GM12878 (cell line): Measurements from ENCODE around the gene SORBS2. TPM values are rescaled to one million over a fixed set of nuclear protein-coding genes. Genes with fewer than 3 reads are reported as not detected.

ENCODE experiments used
- ATAC-seq: fragments of 200-7000 bp; cut with Tn5 transposase; 3 replicates; pipeline ENCODE4 v1.9.1; 2020; ENCODE audit warnings: mild to moderate bottlenecking, moderate library complexity
- BruUV-seq: library from RNA; stranded (reverse); fragments of 400-500 nt; replicated peaks from 2 replicates; lab custom pipeline; 2021; lab: Mats Ljungman, UMichigan
- CTCF ChIA-PET: fragments of 300-600 bp; sonication (Branson Sonifier 250); formaldehyde crosslinking; extraction: SDS; loops from one replicate; lab custom pipeline; 2021; ENCODE audit warnings: inconsistent platforms; lab: Yijun Ruan, JAX
- POLR2A ChIA-PET: fragments of 350-600 bp; formaldehyde crosslinking; extraction: SDS; loops from one replicate; lab custom pipeline; 2021; ENCODE audit warnings: inconsistent platforms; lab: Charles Lee
- RAD21 ChIA-PET: fragments of 300-600 bp; sonication (Branson Sonifier 250); formaldehyde crosslinking; loops from one replicate; lab custom pipeline; 2023; ENCODE audit warnings: antibody characterized with exemption; ENCODE audit not compliant: unreplicated experiment; lab: Charles Lee
- SMC1A ChIA-PET: fragments of 300-600 bp; sonication (Branson Sonifier 250); formaldehyde crosslinking; loops from one replicate; lab custom pipeline; 2023; ENCODE audit not compliant: unreplicated experiment, uncharacterized antibody; lab: Charles Lee
- DNase-seq: peaks from one replicate; pipeline ENCODE4 v3.0.0-alpha.2; 2011; ENCODE audit warnings: low read depth, low spot score
- FAIRE-seq: peaks from 3 replicates; lab custom pipeline; 2011; peaks lifted over from hg19 to GRCh38; lab: Jason Lieb, UNC
- H2AFZ ChIP-seq: 2 replicates; pipeline ENCODE4 v1.6.0; 2011; ENCODE audit warnings: low read depth, low read length, control low read depth; ENCODE audit not compliant: control insufficient read depth
- H3K27ac ChIP-seq: 2 replicates; pipeline ENCODE4 v1.5.1; 2011; ENCODE audit warnings: control low read depth; ENCODE audit not compliant: control insufficient read depth, insufficient read depth
- H3K27me3 ChIP-seq, 2 experiments: replicated peaks in 1 of 2; 2 replicates each; pipeline versions ENCODE4 v1.6.0 to v1.6.1; 2011; ENCODE audit warnings: low read length in 1 of 2; ENCODE audit not compliant: control insufficient read depth in 2 of 2, insufficient read depth in 2 of 2
- H3K36me3 ChIP-seq, 2 experiments: 2 replicates each; pipeline ENCODE4 v1.5.1; 2011; ENCODE audit warnings: low read length in 1 of 2; ENCODE audit not compliant: control insufficient read depth in 2 of 2, insufficient read depth in 2 of 2
- H3K4me1 ChIP-seq: 2 replicates; pipeline ENCODE4 v1.6.1; 2011; ENCODE audit warnings: mild to moderate bottlenecking, low read length, moderate library complexity, mixed read lengths; ENCODE audit not compliant: control insufficient read depth, insufficient read depth
- H3K4me2 ChIP-seq: 2 replicates; pipeline ENCODE4 v1.6.0; 2011; ENCODE audit warnings: control low read depth; ENCODE audit not compliant: control insufficient read depth, insufficient read depth
- H3K4me3 ChIP-seq: fragments of 200-600 bp; sonication (generic); 2 replicates; pipeline ENCODE4 v1.5.1; 2016
- H3K79me2 ChIP-seq: 2 replicates; pipeline ENCODE4 v1.6.0; 2011; ENCODE audit warnings: low read length; ENCODE audit not compliant: control insufficient read depth, insufficient read depth
- H3K9ac ChIP-seq: 2 replicates; pipeline ENCODE4 v1.8.0; 2011; ENCODE audit warnings: low read length, control low read depth, mixed read lengths; ENCODE audit not compliant: control insufficient read depth, insufficient read depth
- H3K9me3 ChIP-seq: replicated peaks from 3 replicates; pipeline ENCODE4 v1.5.1; 2011; ENCODE audit warnings: mild to moderate bottlenecking, low read length; ENCODE audit not compliant: control insufficient read depth, insufficient read depth
- H4K20me1 ChIP-seq: 2 replicates; pipeline ENCODE4 v1.6.0; 2011; ENCODE audit not compliant: control insufficient read depth, insufficient read depth
- EZH2 ChIP-seq: IDR thresholded peaks from 2 replicates; pipeline ENCODE4 v1.6.1; 2012; ENCODE audit warnings: low read depth, mild to moderate bottlenecking, control low read depth, inconsistent platforms, low read length, borderline replicate concordance; ENCODE audit not compliant: control insufficient read depth
- YBX1 ChIP-seq: fragments of 450-650 bp; IDR thresholded peaks from 2 replicates; pipeline ENCODE4 v1.6.1; 2016; ENCODE audit warnings: antibody characterized with exemption
- WGBS: methylation state at CpG from one replicate; pipeline ENCODE4 v1.1.6; 2016; ENCODE audit warnings: low lambda C conversion rate; ENCODE audit not compliant: insufficient replicate concordance, insufficient coverage; ENCODE audit errors: missing lambda C conversion rate; 5-methylcytosine and 5-hydroxymethylcytosine counted together
- in situ Hi-C: fragments of 300-500 bp; cut with MboI; formaldehyde crosslinking; loops from 9 replicates; pipeline ENCODE4 v1.14.3; 2018; ENCODE audit warnings: mixed read lengths
- intact Hi-C: fragments of 100-400 bp; cut with micrococcal nuclease; formaldehyde crosslinking; loops from one replicate; pipeline ENCODE4 v1.14.2; 2022; ENCODE audit not compliant: unreplicated experiment
- polyA plus RNA-seq, 11 experiments: library from polyadenylated mRNA; depleted of rRNA in 4 of 11; unstranded in 6 of 11; stranded (reverse) in 5 of 11; fragments of >200 nt; fragmentation: Nextera tagmentation in 4 of 11; fragmentation: Illumina TruSeq in 1 of 11; extraction: Ambion mirVana in 4 of 11; extraction: Trizol in 1 of 11; gene quantifications; 1 replicate in 1 of 11; 2 replicates in 10 of 11; pipeline versions ENCODE4 v1.2.1 to v1.2.3, GENCODE V29; 2011 to 2016; ENCODE audit warnings: inconsistent platforms in 2 of 11, missing spikeins in 2 of 11, low read depth in 1 of 11
- small RNA-seq: library from RNA; depleted of rRNA; stranded (forward); fragments of <200 nt; gene quantifications from one replicate; pipeline ENCODE3, GENCODE V24; 2014
- total RNA-seq, 4 experiments: library from RNA; depleted of rRNA in 3 of 4; stranded (reverse); fragments of >200 nt in 3 of 4; fragmentation: Illumina TruSeq in 1 of 4; extraction: Trizol in 1 of 4; gene quantifications; 2 replicates each; pipeline versions ENCODE4 v1.2.1 to v1.2.3, GENCODE V29; 2013 to 2021

The SORBS2 gene
- total and polyA plus RNA-seq, 10 of the 15 experiments (the other 5 are each of a cell fraction or from before 2014, with no cell fraction given), result 0.06 to 3.0 (median 0.79) TPM

DNA sequence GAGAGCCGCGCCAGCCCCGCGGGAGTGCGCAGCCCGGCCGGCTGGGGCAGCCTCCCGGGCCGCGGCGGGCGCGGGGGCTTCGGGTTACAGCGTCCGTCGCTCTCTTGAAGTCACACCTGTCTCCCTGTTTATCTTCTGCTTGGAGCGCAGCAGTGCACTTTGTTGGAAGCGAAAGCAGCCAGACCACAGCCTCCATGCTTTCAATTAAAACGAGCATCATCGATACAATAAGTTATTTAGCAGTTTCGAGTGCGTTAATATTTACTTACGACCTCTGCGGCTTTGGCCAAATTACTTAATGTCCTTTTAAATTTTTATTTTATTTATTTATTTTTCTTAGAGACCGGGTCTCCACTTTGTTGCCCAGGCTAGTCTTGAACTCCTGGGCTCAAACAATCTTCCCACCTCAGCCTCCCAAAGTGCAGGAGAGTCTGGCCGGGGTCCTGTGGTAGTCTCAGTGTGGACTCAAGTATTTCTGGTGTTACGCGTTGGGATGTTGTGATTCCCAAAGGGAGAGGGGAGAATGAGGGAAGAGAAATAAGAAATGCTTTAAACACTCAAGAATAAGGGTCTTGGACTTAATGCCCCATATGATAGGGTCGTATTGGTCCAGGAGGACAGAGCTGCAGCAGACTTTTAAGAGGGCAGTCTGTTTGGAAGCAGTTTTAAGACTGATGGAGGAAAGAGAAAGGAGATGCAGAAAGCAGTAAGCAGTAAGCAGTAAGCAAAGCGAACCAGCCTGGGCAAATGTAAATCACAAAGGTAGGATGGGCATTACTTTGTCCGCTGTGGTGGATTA lies 276.2 kb downstream of the SORBS2 start:
- Histone ChIP-seq H3K36me3 (no peaks in the 10 kb centered on the region), H3K4me2 (no peak overlapping the region), H3K27ac (no peak overlapping the region), H2AFZ (no peak overlapping the region), H3K9me3 (no peaks in the 10 kb centered on the region), H3K79me2 (no peaks in the 10 kb centered on the region), H3K9ac (no peak overlapping the region), H3K27me3 (peaks cover 4 to 6% of the 10 kb centered on the region in 2 experiments; a peak in 3 of 4 replicates), H3K4me3 (no peak overlapping the region), H4K20me1 (no peaks in the 10 kb centered on the region), H3K4me1 (no peaks in the 10 kb centered on the region)
- no TSS peak for BruUV-seq
- intact Hi-C loops, result no loop called here
- CTCF ChIA-PET, result no interaction called here
- POLR2A ChIA-PET, result no interaction called here
- no peak for DNase-seq
- SMC1A ChIA-PET, result no interaction called here
- no peak; the same call in 2 of the 3 replicates for ATAC-seq
- FAIRE-seq, result no peak
- TF ChIP-seq YBX1 (no peak), EZH2 (0 out of 2 replicates have a peak, but pooled peaks have one; percentile 59)
- in situ Hi-C loops, result no loop called here
- RAD21 ChIA-PET, result no interaction called here
- WGBS, result 51% methylated on average over 18 of the region's 32 CpGs

Small RNAs within 50 kb of the gene (small RNA-seq; reads per million reads assigned to genes)
- not detected for gene RF00019
